Progenitor cell of endocrine pancreas (in vitro differentiated cells): Measurements from ENCODE around the gene NPHP4. TPM values are rescaled to one million over a fixed set of nuclear protein-coding genes. Genes with fewer than 3 reads are reported as not detected.
"Not testable (repeated sequence)": the region's sequence is repeated elsewhere in the genome, so short reads cannot be mapped to it uniquely, and the experiment has no call there.

ENCODE experiments used
- DNase-seq: peaks from one replicate; pipeline ENCODE4 v3.0.0; 2021; ENCODE audit warnings: low spot score; ENCODE audit not compliant: unreplicated experiment
- H3K27ac Mint-ChIP-seq: 2 replicates; pipeline ENCODE4 v1.8.0; 2021; ENCODE audit warnings: mild to moderate bottlenecking, moderate library complexity, mixed read lengths
- H3K27me3 Mint-ChIP-seq: 2 replicates; pipeline ENCODE4 v1.8.0; 2021; ENCODE audit warnings: mixed read lengths
- H3K36me3 Mint-ChIP-seq: 2 replicates; pipeline ENCODE4 v1.8.0; 2022; ENCODE audit warnings: mixed read lengths; ENCODE audit not compliant: insufficient read depth
- H3K4me1 Mint-ChIP-seq: 2 replicates; pipeline ENCODE4 v1.8.0; 2021; ENCODE audit warnings: low read depth, mixed read lengths
- H3K4me3 Mint-ChIP-seq: 2 replicates; pipeline ENCODE4 v1.8.0; 2021; ENCODE audit warnings: low read depth, mild to moderate bottlenecking, moderate library complexity, mixed read lengths
- H3K9me3 Mint-ChIP-seq: 2 replicates; pipeline ENCODE4 v1.8.0; 2021; ENCODE audit warnings: low read depth, mixed read lengths
- CTCF ChIP-seq: fragments of 200-600 bp; sonication (generic); IDR thresholded peaks from one replicate; pipeline ENCODE4 v1.5.0; 2021; ENCODE audit warnings: antibody characterized with exemption, mild to moderate bottlenecking; ENCODE audit not compliant: unreplicated experiment
- total RNA-seq: library from RNA; stranded (reverse); gene quantifications from 2 replicates; pipeline ENCODE4 v1.2.1, GENCODE V29; 2021

NPHP4 gene
- total RNA-seq, 1 donor from 2014 or later, result 29.9 TPM

GRCh38 chr1:5896706-5897660, 95.2 kb downstream of the NPHP4 start:
- H3K36me3 Mint-ChIP-seq, result peaks cover 29% of the 10 kb centered on the region
- peaks cover 6% of the 10 kb centered on the region for H3K9me3 Mint-ChIP-seq
- H3K27ac Mint-ChIP-seq, result no peak overlapping the region
- peaks cover 14% of the 10 kb centered on the region for H3K27me3 Mint-ChIP-seq
- no peak for DNase-seq
- no peak for TF ChIP-seq CTCF
- no peak overlapping the region for H3K4me3 Mint-ChIP-seq
- H3K4me1 Mint-ChIP-seq, result peaks cover 21% of the 10 kb centered on the region

- H3K27ac Mint-ChIP-seq, result no peak overlapping the region
- no peak overlapping the region for H3K4me3 Mint-ChIP-seq
- TF ChIP-seq CTCF, result no peak
- peaks cover 22% of the 10 kb centered on the region for H3K4me1 Mint-ChIP-seq
- H3K27me3 Mint-ChIP-seq, result peaks cover 14% of the 10 kb centered on the region
- H3K9me3 Mint-ChIP-seq, result peaks cover 6% of the 10 kb centered on the region
- DNase-seq, result no peak
- H3K36me3 Mint-ChIP-seq, result peaks cover 26% of the 10 kb centered on the region
Observed at GRCh38 chr1:5895446-5896406, 96.5 kb downstream of the NPHP4 start.

DNA sequence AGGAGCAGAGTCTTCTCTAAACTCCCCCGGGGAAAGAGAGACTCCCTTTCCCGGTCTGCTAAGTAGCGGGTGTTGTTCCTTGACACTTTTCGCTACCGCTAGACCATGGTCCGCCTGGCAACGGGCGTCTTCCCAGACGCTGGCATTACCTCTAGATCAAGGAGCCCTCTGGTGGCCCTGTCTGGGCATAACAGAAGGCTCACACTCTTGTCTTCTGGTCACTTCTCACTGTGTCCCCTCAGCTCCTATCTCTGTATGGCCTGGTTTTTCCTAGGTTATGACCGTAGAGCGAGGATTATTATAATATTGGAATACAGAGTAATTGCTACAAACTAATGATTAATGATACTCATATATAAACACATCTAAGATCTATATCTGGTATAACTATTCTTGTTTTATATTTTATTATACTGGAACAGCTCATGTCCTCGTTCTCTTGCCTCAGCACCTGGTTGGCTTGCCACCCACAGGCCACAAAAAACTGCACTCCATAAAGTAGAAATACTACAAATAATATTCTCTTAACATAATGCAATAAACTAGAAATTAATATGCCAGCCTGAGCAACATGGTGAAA, 98.4 kb downstream of the NPHP4 start:
- peaks cover 26% of the 10 kb centered on the region for H3K4me1 Mint-ChIP-seq
- H3K27ac Mint-ChIP-seq, H3K9me3 Mint-ChIP-seq, H3K4me3 Mint-ChIP-seq, DNase-seq: not testable (repeated sequence)
- peaks cover 26% of the 10 kb centered on the region for H3K36me3 Mint-ChIP-seq
- peak; percentile 20 for TF ChIP-seq CTCF
- peaks cover 14% of the 10 kb centered on the region for H3K27me3 Mint-ChIP-seq

GRCh38 chr1:5892329-5892728, 99.9 kb downstream of the NPHP4 start:
- H3K4me1 Mint-ChIP-seq, result peaks cover 24% of the 10 kb centered on the region
- H3K9me3 Mint-ChIP-seq, result peaks cover 6% of the 10 kb centered on the region
- no peak overlapping the region for H3K4me3 Mint-ChIP-seq
- no peak overlapping the region for H3K27ac Mint-ChIP-seq
- peaks cover 6% of the 10 kb centered on the region for H3K27me3 Mint-ChIP-seq
- peaks cover 22% of the 10 kb centered on the region for H3K36me3 Mint-ChIP-seq
- TF ChIP-seq CTCF, result no peak
- DNase-seq, result no peak

- H3K27ac Mint-ChIP-seq, result peak overlapping the region; percentile 16
- H3K9me3 Mint-ChIP-seq, result peaks cover 6% of the 10 kb centered on the region
Observed at GRCh38 chr1:5891736-5892135, 100.5 kb downstream of the NPHP4 start.

More at GRCh38 chr1:5891736-5892135, 100.5 kb downstream of the NPHP4 start:
- no peak for DNase-seq
- TF ChIP-seq CTCF, result no peak
- Mint-ChIP-seq H3K4me1 (peaks cover 18% of the 10 kb centered on the region), H3K36me3 (peaks cover 22% of the 10 kb centered on the region), H3K4me3 (no peak overlapping the region), H3K27me3 (peaks cover under 1% of the 10 kb centered on the region)
